Activated CD8-positive, alpha-beta memory T cell treated with anti-CD3 and anti-CD28 coated beads for 1 hour (primary cell): ENCODE results near the gene DLD.

Experiments used
- DNase-seq, 2 donors: peaks; one replicate each; pipeline ENCODE4 v3.0.0-alpha.2; 2020; ENCODE audit warnings: low read depth in 1 of 2; ENCODE audit errors: extremely low read depth in 1 of 2

The DLD gene

GRCh38 chr7:107967420-107967819 is 76.4 kb downstream of the DLD start:
- DNase-seq: no peak

DNA sequence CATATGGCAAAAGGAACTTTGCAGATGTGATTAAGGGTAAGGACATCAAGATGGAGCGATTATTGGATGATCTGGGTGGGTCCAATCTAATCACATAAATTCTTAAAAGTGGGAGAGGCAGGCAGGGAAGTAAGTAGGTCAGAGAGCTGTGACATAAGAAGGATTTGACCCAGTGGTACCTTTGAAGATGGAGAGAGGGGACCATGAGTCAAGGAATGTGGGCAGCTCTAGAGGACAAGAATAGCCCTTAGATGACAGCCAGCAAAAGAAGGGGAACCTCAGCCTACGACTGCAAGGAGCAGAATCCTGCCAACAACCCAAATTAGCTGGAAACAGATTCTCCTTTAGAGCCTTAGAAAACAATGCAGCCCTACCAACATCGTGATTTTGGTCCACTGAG is 77.5 kb downstream of the DLD start:
- no peak for DNase-seq

- DNase-seq: no peak
Observed at GRCh38 chr7:107969856-107970255, 78.9 kb downstream of the DLD start.
